ENCODE measurements around the gene TMCC3.
A peak's percentile ranks its signal among the peaks of the same experiment; 100 is the strongest.
"Not testable (repeated sequence)": the region's sequence is repeated elsewhere in the genome, so short reads cannot be mapped to it uniquely, and the experiment has no call there.

Gene TMCC3

DNA sequence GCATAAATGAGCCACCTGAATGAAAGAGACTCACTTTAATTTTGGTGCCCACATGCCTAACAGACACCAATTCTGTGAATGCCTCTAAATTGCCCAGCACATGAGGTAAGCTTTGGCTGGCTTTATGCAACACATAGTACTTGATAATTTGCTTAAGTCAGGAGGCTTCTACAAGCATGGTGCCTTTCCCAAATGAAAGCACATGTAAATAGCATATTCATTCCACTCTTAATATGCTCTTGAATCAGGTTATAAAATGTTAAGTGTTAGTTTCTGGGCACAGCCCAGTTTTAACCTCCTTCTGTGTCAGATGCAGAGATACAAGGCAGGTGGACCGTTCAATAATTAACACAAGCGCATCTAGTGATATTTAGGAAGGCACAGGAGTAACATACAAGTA is 15.6 kb downstream of the TMCC3 start:
- no peak for DNase-seq

DNA sequence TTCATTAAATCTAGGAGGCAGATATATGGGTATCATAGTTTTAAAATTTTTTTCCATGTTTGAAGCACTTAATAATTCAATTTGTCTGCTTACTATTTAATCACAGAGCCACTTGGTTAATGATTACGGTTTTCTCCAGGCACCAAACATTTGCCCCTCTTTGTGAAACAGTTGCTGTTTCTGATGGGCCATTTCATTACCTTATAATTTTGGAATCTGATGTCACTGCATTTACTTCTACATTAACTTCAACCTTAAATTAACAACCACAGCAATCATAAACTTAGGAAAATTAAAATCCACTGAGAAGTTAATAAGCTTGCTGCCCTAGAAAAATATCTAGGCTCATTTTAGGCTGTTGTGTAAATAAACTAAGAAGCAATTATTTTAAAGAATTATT is 17.0 kb downstream of the TMCC3 start:
- DNase-seq = no peak

DNA sequence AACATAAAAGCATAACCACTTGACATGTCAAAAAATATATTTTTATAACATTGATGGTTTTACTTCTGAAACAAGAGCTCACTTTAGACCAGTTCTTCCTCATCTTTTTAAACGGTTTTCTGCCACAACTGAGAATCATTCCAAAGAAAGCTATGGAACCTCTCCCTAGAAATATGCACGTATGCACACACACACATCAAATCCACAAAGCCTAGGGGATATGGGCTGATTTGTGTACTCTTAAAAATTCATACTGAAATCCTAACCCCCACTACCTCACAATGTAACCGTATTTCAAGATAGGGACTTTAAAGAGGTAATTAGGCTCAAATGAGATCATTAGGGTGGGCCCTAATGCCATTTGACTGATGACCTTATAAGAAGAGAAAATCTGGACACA is 19.3 kb downstream of the TMCC3 start:
- DNase-seq = no peak

DNA sequence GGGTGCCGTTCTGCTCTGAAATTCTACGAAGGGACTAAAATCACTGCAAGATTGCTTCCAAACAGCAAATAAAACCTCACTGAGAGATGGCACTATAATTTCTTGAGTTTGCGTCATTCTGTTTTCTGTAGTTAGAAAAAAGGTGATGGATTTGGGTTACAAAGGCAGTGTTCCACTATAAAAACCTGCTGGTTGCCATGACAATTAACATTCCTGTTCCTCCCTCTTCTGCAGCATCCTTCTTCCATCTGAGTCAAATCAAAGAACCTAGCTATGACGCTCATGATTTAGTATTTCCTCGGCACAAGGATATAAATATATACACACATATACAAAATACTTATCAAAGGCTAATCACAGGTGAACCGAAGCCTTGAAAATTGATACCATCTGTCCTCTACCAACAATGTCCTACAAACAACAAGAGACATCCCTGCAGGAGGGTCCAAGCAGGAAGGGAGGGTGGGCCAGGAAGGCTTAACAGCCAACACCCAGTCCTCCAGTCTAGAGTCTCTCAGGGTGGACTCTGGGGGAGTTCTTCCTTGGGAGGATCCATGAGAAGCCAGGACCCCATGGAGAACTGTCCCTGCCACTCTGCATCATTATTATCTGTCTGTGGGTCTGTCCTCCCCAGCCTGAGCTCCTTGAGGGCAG is 21.4 kb downstream of the TMCC3 start:
- no peak for DNase-seq

DNA sequence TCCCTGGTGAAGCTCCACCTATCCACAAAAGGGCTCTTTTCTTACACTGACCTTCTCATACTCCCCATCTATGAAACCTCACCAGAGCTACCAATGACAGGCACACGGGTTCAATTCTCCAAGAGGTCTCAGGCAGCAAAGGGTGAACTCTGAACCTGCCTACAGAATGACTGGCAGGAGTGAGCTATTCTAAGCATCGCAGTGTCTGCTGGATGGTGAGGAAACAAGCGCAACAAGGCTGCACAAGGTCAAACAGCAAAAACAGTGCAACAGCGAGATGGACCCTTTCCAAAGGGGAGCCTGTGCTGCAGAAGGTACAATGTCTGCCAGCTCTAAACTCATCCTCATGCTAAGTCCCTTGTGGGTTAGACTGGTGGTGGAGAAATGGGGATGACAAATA is 22.0 kb downstream of the TMCC3 start:
- DNase-seq = no peak

DNA sequence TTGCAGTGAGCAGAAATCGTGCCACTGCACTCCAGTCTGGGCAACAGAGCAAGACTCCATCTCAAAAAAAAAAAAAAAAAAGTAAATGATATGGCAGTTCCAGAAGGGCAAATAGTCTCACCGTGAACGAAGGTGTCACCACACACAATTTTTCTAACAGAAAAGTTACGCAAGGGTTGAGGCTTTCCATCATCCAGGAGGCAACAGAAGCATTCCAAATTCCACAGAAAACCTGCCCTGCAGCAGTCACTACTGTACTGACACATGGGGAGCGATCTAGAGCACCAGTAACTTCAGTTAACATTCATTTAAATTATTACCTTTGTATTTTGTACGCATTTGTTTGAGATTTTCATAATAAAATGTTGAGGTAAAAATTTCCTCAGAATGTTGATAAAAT is 24.8 kb downstream of the TMCC3 start:
- DNase-seq = no peak

DNA sequence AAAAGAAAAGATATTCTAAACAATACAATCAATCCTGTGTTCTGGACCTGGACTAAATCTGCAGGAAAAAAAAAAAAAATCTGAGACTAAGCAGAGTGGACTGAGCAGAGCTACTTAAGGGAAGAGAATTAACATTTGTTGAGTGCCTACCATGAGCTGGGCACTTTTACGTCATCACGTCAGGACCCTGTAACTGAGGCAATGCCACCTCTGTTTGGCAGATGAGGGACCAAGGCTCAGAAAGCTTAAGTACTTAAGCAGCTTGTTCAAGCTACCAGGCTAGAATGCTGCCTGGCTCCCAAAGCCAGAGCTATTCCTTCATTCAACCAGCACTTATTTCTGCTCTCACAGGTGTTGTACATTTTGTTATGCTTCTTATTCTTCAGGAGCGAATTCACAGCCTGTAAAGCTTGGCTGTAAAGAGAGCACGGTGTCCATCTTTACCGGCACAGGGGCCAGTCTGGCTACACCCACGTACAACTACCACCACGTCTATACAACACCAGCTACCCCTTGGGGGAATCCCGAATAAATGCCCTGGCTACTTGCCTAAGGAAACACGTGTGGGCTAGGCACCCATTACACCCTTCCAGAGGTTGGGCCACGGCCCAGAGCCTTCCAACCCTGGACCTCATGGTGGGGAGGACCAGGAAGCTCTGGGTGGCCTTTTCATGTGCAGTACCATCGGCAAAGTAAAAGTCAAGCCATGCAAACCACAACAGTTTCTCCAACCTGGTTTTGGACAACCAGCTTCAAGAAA is 27.0 kb downstream of the TMCC3 start:
- DNase-seq = no peak

DNA sequence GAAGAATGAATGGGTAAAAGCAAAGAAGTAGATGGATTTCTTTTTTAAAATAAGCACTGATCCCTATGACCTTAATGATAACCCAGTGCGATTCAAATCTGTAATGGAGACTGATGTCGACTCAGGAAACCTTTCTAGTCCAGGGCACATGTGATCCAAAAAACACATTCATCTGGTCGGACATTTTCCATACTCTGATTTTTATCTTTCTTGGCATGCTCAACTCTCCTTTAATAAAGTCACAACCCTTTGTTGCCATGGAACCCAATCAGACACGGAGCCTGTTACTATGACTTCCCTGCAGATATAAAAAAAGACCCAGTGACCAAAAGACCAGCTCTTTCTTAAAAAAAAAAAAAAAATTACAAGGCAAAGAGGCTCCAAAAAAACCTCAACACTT is 27.9 kb downstream of the TMCC3 start:
- DNase-seq = no peak

DNA sequence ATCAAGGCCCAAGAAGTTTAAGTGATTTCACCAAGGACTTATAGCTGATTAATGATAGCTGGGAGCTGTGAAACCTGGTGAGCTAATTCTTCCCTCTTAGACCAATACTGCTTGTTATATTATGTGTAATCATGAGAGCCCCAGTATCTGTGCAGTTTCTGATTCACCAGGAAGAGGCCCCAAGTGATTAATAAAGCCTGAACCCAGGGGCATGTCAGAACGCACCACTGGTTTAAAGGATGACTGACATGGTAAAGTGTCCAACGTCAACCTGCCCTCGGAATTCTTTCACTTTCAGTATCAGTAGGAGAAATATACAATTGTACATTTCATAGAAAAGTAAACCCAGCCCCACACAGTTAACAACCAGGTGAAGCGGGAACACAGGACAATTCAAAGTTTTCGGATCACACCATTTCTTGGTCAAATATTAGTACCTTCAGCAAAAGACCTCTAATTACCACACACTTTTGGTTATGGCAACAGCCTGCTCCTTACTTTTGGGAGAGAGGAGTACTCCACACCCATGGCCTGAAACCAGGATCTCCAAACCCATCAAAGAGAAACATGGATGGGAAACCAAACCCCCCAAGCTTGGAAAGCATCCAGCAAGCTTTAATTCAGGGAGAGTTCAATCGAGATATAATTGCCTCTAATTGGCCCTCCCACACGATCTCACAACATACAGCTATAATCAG is 28.5 kb downstream of the TMCC3 start:
- no peak for DNase-seq

DNA sequence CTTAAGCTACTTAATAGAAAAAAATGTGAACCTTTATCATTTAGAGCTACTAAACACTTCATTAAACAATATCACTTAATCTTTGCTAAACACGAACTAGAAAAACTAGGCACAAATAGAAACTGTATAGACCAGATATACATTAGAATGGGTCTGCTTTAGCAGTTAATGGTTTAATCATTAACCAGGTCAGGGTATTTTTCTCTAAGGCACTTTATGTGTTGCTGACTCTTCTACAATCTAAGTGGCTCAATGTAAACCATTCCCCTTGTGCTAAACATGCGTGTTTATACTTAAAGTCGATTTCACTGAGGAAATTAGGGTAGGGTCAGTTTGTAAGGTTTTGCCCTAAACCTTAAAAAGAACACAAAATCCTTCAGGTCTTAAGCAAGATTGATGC is 29.7 kb downstream of the TMCC3 start:
- no peak for DNase-seq

DNA sequence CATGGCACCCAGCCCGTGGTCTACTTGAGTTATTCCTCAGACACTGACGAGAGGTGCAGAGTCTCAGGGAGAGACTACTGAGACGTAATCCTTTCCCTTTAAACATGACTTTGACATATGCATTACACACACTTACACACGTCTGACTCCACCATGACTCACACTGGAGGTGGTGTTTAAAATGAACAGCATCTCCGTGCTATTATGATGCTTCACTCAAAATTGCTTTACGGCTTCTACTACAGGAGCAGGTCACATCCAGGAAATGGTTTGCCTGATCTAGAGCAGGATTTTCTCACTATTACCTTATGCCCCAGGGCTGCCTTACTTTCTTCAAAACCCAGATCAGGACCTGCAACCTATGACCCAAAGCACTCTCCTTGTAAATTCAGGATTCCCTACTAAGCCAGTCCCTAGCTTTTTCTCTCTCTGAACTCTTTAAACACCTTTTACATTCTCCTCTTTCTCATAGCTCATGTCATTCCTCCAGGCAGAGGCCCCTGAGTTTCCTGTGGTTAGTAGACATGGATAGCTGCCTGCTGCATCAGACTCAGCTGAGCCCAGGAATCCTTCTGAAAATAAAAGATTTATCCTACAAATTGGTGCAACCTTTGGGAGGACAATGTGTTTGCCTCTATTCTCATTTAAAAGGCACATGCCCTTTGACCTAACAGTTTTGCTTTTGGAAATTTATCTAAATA is 31.2 kb downstream of the TMCC3 start:
- no peak for DNase-seq

DNA sequence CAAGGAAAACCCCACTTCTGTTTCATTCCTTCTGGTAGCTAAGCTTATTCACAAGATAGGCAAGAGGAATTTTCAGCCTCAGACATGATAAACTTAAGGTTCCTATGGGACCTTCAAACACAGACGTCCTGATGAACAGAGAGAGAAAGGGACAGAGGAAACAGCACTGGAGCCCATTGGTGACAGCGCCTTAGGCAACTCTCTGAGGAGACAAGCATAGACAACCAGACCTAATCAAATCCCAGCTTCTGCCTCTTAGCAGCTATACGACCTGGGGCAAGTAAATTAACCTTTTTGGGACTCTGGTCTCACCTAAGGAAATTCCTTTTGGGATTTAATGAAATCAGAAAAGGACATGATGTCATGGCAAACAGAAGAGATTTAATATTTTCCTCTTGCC is 33.3 kb downstream of the TMCC3 start:
- DNase-seq = no peak

DNA sequence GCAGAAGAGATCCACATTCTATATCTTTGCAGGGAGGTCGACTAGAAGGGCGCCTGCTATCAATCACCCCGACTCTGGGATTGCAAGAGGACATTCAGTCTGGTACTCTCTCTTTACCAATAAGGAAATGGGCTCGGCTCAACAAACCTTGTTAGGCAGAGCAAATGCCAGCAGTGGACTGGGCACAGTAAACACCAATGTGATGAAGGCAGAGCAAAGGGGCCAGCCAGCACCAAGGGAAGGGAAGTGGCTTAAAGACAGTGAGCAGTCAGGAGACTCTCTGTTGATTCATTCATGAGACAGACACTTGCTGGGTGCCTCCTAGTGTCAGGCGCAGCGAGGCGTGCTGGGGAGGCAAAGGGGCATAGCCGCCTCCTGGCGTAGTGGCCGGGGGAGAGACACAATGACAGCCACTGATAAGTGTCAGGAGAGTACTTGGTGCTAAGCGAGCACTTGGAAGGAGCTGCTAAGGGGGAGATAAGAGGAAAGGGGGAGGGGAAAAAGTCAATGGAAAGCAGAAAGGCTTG is 34.1 kb downstream of the TMCC3 start:
- peak in 13 of 14 donors; percentile 15 to 81 (median 72) for DNase-seq

DNA sequence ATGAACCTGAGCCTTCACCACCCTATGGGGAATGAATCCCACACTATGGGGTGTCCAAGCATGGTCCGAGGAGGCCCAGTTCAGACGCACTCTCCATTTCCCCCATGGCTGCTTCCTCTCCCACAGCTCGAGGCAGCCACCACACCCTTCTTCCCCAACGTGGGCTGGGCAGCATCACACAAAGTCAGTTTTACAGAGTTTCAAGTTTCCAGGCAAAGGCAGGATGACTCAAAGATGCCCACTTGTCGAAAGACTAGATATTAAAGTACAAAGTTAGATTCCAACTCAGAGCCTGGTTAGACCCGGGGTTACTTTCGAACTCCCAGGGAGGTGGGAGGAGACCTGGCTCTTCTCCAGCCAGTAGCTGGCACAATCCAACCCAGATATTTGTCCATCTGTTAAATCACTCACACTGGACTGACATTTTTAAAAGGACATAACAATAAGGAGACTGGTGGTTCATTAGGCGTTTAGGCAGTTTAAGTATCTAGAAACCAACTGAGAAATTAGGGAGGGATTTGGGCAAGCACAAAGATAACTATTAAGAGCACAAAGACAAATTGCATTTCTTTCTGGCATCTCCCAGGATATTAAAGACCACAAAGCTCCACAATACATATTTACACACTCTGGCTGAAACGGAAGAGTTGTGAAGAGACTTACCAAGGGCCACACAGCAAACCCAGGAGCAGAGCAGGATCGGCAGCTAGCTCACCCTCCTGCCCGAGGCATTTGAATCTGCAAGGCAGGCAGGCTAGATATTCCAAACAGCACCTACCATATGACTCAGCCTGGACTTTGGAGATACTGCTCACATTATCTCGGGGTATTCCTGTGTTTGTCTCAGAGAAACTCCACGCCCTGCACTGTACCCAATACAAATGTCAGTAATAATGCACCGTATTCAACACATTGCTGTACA is 34.8 kb downstream of the TMCC3 start:
- DNase-seq = peak in 8 of 14 donors; percentile 16 to 77 (median 63)

DNA sequence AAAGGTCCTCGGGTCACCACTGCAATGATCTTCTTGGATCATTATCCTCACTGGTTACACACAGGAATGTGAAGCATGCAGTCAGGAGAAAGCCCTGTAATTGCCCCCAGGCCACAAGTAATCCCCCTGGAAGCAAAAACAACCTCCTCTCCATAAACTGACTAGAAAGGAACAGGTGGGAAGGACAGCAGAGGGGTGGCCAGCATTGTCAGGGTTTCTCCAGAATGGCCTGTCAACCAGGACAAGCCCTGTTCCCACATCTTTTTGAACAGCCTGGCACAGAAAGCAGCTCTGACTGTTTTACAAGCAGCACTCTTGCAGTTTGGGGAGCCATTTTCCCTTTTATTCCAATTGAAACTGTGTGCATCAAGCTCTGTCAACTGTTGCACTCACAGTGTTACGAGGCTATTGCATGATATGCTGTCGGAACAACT is 36.1 kb downstream of the TMCC3 start:
- peak in 6 of 14 donors; percentile 9 to 42 (median 27) for DNase-seq

DNA sequence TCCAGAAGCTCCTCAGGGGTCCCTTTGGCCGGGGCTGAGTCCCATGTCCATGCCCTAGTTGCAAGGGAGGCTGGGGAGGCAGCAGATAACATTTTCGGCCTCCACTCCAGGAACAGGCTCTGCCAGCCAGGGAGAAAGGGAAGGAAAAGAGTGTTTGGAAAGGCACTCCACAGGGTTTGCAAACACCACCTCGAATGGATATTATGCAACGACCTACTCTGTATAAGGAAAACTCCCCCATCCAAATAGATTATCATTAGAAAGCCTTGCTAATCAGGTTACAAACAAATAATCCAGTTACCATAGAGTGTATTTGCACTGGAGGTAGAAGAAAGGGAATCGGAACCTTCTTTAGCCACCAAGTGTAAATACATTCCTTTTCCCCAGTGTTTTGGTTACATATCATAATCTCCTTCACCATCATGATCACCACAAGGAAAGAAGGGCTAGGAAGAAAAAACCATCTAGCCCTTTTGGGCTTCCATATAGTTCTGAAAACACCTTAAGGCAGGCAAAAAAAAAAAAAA is 40.4 kb downstream of the TMCC3 start:
- no peak for DNase-seq

DNA sequence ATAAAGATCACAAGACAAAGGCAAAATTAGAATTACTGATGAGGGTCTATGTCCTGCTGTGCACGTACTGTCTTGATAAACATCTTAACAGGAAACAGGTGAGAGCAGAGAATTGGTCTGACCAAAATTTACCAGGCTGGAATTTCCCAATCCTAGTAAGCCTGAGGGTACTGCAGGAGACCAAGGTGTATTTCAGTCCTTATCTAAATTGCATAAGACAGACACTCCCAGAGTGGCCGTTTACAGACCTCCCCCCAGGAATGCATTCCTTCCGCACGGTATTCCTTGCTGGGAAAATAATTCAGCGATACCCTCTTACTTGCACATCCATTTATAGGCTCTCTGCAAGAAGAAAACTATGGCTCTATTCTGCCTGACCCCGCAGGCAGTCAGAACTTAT is 43.5 kb downstream of the TMCC3 start:
- DNase-seq = not testable (repeated sequence)

DNA sequence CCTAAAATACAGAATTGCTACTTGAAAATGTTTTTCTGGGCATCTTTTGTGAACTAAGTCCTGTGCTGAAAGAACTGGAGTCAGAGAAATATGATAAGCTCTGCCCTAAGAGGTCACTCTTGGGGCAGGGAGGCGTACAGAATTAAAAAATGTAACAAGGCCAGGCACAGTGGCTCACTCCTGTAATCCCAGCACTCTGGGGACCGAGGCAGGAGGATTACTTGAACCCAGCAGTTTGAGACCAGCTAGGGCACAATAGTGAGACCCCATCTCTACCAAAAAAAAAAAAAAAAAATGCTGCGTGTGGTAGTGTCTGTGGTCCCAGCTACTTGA is 46.0 kb downstream of the TMCC3 start:
- DNase-seq = no peak

DNA sequence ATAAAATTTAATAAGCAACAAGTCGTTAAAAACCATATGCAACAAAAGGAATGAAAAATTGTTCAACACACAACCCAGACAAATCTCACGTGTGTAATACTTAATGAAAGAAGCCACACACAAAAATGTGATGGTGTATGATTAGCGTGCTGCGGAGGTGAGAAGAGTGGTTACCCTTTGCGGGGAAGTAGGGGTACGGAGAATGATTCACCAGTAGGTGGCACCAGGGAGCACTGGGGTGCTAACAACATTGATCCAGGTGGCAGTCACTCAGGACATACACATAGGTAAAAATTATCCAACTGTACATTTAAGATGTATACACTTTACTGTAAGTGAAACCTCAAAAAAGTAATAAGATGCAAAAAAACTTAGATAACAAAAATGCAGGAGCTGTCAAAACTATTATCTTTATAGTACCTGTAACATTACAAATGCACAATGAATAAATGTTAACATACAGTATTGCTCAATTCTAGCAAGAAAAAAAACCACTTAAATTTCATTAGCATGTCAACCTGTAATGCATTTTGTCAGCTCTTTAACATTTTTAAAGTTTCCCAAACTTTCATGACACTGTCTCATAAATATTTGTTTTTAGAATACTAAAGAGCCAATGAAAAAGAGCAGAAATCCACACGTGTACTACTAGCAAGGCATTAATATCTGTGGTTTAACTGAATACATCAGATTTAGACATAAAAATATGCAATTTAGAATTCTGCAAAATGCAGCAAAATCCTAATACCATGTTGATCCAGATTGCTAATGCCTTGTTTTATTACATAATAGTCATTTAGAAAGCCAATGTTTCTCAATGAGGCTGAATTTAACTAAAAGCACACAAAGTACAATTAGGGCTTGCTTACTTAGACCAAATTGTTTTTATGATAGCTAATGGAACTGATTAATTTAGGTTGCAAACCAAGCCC is 46.7 kb downstream of the TMCC3 start:
- DNase-seq = no peak

DNA sequence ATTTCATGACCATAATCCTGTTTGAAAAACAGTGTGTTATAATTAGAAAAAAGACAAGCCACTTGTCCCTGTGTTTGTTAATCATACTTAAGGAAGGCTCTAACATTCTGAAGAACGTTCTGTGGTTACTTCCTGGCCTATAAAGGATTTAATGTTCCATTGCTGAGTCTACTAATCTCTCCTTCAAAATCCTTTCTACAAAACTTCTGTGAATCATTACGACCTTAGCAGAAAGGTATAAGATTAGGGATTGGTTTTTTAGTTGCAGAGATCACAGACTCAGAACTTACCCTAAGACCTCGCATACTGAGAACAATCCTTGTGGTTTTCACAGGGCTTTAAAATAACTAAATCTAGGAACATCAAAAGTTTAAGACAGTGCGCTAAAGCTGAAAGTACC is 48.3 kb downstream of the TMCC3 start:
- no peak for DNase-seq

Measured in C1 segment of cervical spinal cord (tissue), 14 donors.